B cell (primary cell): ENCODE measurements around the gene LRRN4CL. TPM values are rescaled to one million over a fixed set of nuclear protein-coding genes. Genes with fewer than 3 reads are reported as not detected.

Experiments used
- ATAC-seq: fragments of 200-7000 bp; cut with Tn5 transposase; one replicate; pipeline ENCODE4 v1.10.0; 2021; ENCODE audit warnings: low read depth, mild to moderate bottlenecking, moderate number of reproducible peaks, moderate library complexity
- CTCF ChIA-PET: fragments of 350-600 bp; sonication (Branson Sonifier 250); formaldehyde crosslinking; loops from one replicate; lab custom pipeline; 2021; ENCODE audit warnings: antibody characterized with exemption, inconsistent platforms; lab: Charles Lee
- POLR2A ChIA-PET: fragments of 350-600 bp; sonication (Branson Sonifier 250); formaldehyde crosslinking; loops from one replicate; lab custom pipeline; 2021; ENCODE audit warnings: antibody characterized with exemption; lab: Charles Lee
- DNase-seq: peaks from one replicate; pipeline ENCODE4 v3.0.0; 2013
- H2AFZ ChIP-seq: 2 replicates; pipeline ENCODE4 v1.6.1; 2012; ENCODE audit warnings: mild to moderate bottlenecking, low read depth, low read length; ENCODE audit not compliant: insufficient read depth, poor library complexity, severe bottlenecking
- H3K27ac ChIP-seq, 2 donors: 1 replicate in 1 of 2; 2 replicates in 1 of 2; pipeline ENCODE4 v1.5.1; 2012 to 2013; ENCODE audit warnings: low read length in 2 of 2, mild to moderate bottlenecking in 2 of 2, moderate library complexity in 1 of 2
- H3K27me3 ChIP-seq, 4 experiments: fragments of 200-600 bp in 1 of 4; sonication (generic) in 1 of 4; replicated peaks in 1 of 4; 1 replicate in 2 of 4; 2 replicates in 2 of 4; pipeline versions ENCODE4 v1.6.1 to v1.7.0; 2013 to 2016; ENCODE audit warnings: low read length in 3 of 4, mild to moderate bottlenecking in 2 of 4, mixed read lengths in 1 of 4, moderate library complexity in 1 of 4; ENCODE audit not compliant: insufficient read depth in 4 of 4, control insufficient read depth in 3 of 4; ENCODE audit errors: control extremely low read depth in 1 of 4
- H3K36me3 ChIP-seq, 2 experiments: replicated peaks in 1 of 2; 1 replicate in 1 of 2; 2 replicates in 1 of 2; pipeline versions ENCODE4 v1.6.1 to v1.7.1; 2013; ENCODE audit warnings: low read length in 1 of 2; ENCODE audit not compliant: insufficient read depth in 2 of 2, control insufficient read depth in 1 of 2; ENCODE audit errors: control extremely low read depth in 1 of 2, extremely low read depth in 1 of 2
- H3K4me1 ChIP-seq, 2 donors: fragments of 200-600 bp in 1 of 2; sonication (generic) in 1 of 2; 1 replicate in 1 of 2; 2 replicates in 1 of 2; pipeline versions ENCODE4 v1.5.1 to v1.6.1; 2013 to 2017; ENCODE audit warnings: low read length in 2 of 2; ENCODE audit not compliant: control insufficient read depth in 2 of 2, insufficient read depth in 2 of 2
- H3K4me2 ChIP-seq: replicated peaks from 2 replicates; pipeline ENCODE3; 2012; ENCODE audit warnings: mild to moderate bottlenecking, low read depth, low read length; ENCODE audit not compliant: poor library complexity, severe bottlenecking
- H3K4me3 ChIP-seq, 5 experiments: fragments of 200-600 bp in 1 of 5; sonication (generic) in 1 of 5; 1 replicate in 3 of 5; 2 replicates in 2 of 5; pipeline versions ENCODE4 v1.5.1 to v1.7.0; 2011 to 2016; ENCODE audit warnings: low read length in 4 of 5, mild to moderate bottlenecking in 4 of 5, low read depth in 2 of 5, control low read depth in 1 of 5, moderate library complexity in 1 of 5; ENCODE audit not compliant: insufficient read depth in 1 of 5; ENCODE audit errors: control extremely low read depth in 1 of 5, extremely low read depth in 1 of 5
- H3K79me2 ChIP-seq: fragments of 200-600 bp; sonication (generic); one replicate; pipeline ENCODE4 v1.6.0; 2016; ENCODE audit warnings: low read length; ENCODE audit not compliant: control insufficient read depth, insufficient read depth
- H3K9ac ChIP-seq: fragments of 200-600 bp; sonication (generic); 2 replicates; pipeline ENCODE4 v1.6.1; 2017; ENCODE audit warnings: mild to moderate bottlenecking, low read length, moderate library complexity
- H3K9me3 ChIP-seq, 3 donors: one replicate each; pipeline versions ENCODE4 v1.6.1 to v1.7.1; 2013; ENCODE audit warnings: low read length in 2 of 3; ENCODE audit not compliant: control insufficient read depth in 2 of 3, insufficient read depth in 1 of 3; ENCODE audit errors: control extremely low read depth in 1 of 3
- H4K20me1 ChIP-seq: 2 replicates; pipeline ENCODE4 v1.6.0; 2012; ENCODE audit warnings: mild to moderate bottlenecking, low read length; ENCODE audit not compliant: insufficient read depth, control insufficient read depth, poor library complexity, severe bottlenecking
- H3K27ac Mint-ChIP-seq: one replicate; pipeline ENCODE4 v1.8.0; 2021; ENCODE audit warnings: mixed read lengths
- H3K27me3 Mint-ChIP-seq: one replicate; pipeline ENCODE4 v1.8.0; 2021; ENCODE audit warnings: mixed read lengths
- H3K4me1 Mint-ChIP-seq: one replicate; pipeline ENCODE4 v1.8.0; 2021; ENCODE audit warnings: mixed read lengths
- H3K4me3 Mint-ChIP-seq: one replicate; pipeline ENCODE4 v1.8.0; 2021; ENCODE audit warnings: mixed read lengths
- H3K9me3 Mint-ChIP-seq: one replicate; pipeline ENCODE4 v1.8.0; 2022; ENCODE audit warnings: mixed read lengths; ENCODE audit not compliant: insufficient read depth
- EZH2 ChIP-seq: IDR thresholded peaks from 2 replicates; pipeline ENCODE4 v1.6.1; 2012; ENCODE audit warnings: borderline replicate concordance, low read depth, mild to moderate bottlenecking, moderate library complexity, low read length; ENCODE audit not compliant: insufficient read depth, poor library complexity, severe bottlenecking
- WGBS: methylation state at CpG from one replicate; pipeline ENCODE4 v1.1.5; 2013; ENCODE audit warnings: missing lambda C conversion rate; ENCODE audit not compliant: insufficient coverage; 5-methylcytosine and 5-hydroxymethylcytosine counted together
- intact Hi-C: fragments of 100-400 bp; cut with micrococcal nuclease; formaldehyde crosslinking; loops from one replicate; pipeline ENCODE4 v1.10.0; 2022
- polyA plus RNA-seq: library from polyadenylated mRNA; depleted of rRNA; stranded (reverse); fragments of >200 nt; gene quantifications from 2 replicates; pipeline ENCODE4 v1.2.3, GENCODE V29; 2012
- total RNA-seq, 2 donors: library from RNA; stranded (reverse); fragments of 120-200 nt in 1 of 2; gene quantifications; 1 replicate in 1 of 2; 2 replicates in 1 of 2; pipeline versions ENCODE4 v1.2.3 to v1.2.4, GENCODE V29; 2013 to 2022
- TF ChIP-seq, protein P1 (sequence below): fragments of 200-600 bp; IDR thresholded peaks from one replicate; pipeline ENCODE4 v1.8.0; 2022; ENCODE audit warnings: antibody characterized with exemption, mild to moderate bottlenecking

LRRN4CL gene
- total and polyA plus RNA-seq, 2 donors (not counting 1 experiment from before 2014, with no cell fraction given), result 0.03 to 0.25 TPM

- Histone ChIP-seq H3K79me2 (peaks cover 81% of the 10 kb centered on the region), H3K4me3 (peak overlapping the region; percentile 96 to 100 (median 99)), H3K27ac (peak overlapping the region; percentile 90 to 91), H2AFZ (peak overlapping the region; percentile 91), H3K4me2 (peak overlapping the region; percentile 91), H3K27me3 (no peaks in the 10 kb centered on the region), H3K9ac (peak overlapping the region; percentile 93), H3K4me1 (peaks cover 37 to 41% of the 10 kb centered on the region in 2 donors), H3K36me3 (peaks cover under 1 to 19% of the 10 kb centered on the region in 2 experiments), H4K20me1 (peaks cover 48% of the 10 kb centered on the region), H3K9me3 (no peaks in the 10 kb centered on the region)
- intact Hi-C loops, result loop anchor here (1.0 to 2.0 kb wide), 15 partner anchors 19 to 153 kb away; partner anchors contain the start of genes EML3, INTS5, POLR2G and ROM1
- ChIA-PET CTCF (interaction anchor here (0.7 to 5.5 kb wide), 13 partner anchors 19 to 333 kb away, joined by 3 to 34 read pairs (median 4); partner anchors contain the start of genes B3GAT3, BSCL2, SLC3A2 and TMEM179B), POLR2A (interaction anchor here (0.5 to 4.9 kb wide), 23 partner anchors 14 to 154 kb away, joined by 3 to 75 read pairs (median 6); partner anchors contain the start of genes BSCL2, C11orf98, CSKMT and EEF1G)
- Mint-ChIP-seq H3K27me3 (no peaks in the 10 kb centered on the region), H3K4me1 (peaks cover 50% of the 10 kb centered on the region), H3K4me3 (peak overlapping the region; percentile 95), H3K9me3 (no peaks in the 10 kb centered on the region), H3K27ac (peak overlapping the region; percentile 99)
- 0% methylated on average over 20 of the region's 20 CpGs for WGBS
- TF ChIP-seq, protein P1, sequence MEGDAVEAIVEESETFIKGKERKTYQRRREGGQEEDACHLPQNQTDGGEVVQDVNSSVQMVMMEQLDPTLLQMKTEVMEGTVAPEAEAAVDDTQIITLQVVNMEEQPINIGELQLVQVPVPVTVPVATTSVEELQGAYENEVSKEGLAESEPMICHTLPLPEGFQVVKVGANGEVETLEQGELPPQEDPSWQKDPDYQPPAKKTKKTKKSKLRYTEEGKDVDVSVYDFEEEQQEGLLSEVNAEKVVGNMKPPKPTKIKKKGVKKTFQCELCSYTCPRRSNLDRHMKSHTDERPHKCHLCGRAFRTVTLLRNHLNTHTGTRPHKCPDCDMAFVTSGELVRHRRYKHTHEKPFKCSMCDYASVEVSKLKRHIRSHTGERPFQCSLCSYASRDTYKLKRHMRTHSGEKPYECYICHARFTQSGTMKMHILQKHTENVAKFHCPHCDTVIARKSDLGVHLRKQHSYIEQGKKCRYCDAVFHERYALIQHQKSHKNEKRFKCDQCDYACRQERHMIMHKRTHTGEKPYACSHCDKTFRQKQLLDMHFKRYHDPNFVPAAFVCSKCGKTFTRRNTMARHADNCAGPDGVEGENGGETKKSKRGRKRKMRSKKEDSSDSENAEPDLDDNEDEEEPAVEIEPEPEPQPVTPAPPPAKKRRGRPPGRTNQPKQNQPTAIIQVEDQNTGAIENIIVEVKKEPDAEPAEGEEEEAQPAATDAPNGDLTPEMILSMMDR, result no peak
- no peak for TF ChIP-seq EZH2
- DNase-seq (peak; percentile 97), ATAC-seq (peak; percentile 54)
Measured at GRCh38 chr11:62727872-62728170, 38.5 kb upstream of the LRRN4CL start.
